KOPT-K1 (cell line): Measurements from ENCODE around the gene PPFIA3.
"Not testable (repeated sequence)": the region's sequence is repeated elsewhere in the genome, so short reads cannot be mapped to it uniquely, and the experiment has no call there.

Experiments
- H3K27ac ChIP-seq: fragments of 200-600 bp; sonication (generic); 2 replicates; pipeline ENCODE4 v1.5.1; 2016; ENCODE audit warnings: antibody characterized with exemption, mild to moderate bottlenecking, low read depth, low read length; ENCODE audit not compliant: poor library complexity, severe bottlenecking
- H3K36me3 ChIP-seq: fragments of 200-600 bp; sonication (generic); 2 replicates; pipeline ENCODE4 v1.5.1; 2017; ENCODE audit warnings: antibody characterized with exemption, mild to moderate bottlenecking, low read length, moderate library complexity; ENCODE audit not compliant: insufficient read depth
- H3K9me3 ChIP-seq: fragments of 200-600 bp; sonication (generic); 2 replicates; pipeline ENCODE4 v1.5.1; 2017; ENCODE audit warnings: antibody characterized with exemption, low read length, mild to moderate bottlenecking; ENCODE audit not compliant: insufficient read depth, poor library complexity, severe bottlenecking

The PPFIA3 gene

DNA sequence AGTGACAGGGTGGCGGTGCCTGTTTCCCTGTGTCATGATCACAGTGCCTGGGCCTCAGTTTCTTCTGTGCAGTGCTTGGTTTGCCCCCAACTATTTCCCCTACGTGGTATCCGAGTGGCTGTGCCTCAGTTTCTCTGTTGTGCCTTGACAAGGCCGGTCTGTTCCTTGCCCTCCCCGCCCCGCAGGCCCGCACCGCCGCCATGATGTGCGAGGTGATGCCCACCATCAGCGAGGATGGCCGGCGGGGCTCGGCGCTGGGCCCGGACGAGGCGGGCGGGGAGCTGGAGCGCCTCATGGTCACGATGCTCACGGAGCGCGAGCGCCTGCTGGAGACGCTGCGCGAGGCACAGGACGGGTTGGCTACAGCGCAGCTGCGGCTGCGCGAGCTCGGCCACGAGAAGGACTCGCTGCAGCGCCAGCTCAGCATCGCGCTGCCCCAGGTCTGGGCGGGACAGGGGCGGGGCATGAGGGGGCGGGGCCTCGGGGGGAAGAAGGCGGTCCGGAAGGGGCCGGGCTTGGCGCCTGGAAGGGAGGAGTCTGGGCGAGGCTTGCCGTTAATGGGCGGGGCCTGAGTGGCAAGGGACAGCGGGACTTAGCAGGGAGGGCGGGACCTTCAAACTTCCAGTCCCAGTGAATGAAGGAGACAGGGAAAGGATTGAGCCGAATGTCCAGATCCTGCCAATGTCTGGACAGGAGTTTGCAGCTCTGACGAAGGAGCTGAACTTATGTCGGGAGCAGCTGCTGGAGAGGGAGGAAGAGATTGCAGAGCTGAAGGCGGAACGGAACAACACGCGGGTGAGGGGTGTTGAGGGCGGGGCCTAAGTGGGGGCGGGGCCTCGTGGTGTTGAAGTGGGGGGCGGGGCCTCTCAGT, 8.6 kb downstream of the PPFIA3 start:
- H3K36me3 ChIP-seq: no peaks in the 10 kb centered on the region
- H3K27ac ChIP-seq: peak overlapping the region; percentile 59
- H3K9me3 ChIP-seq: no peaks in the 10 kb centered on the region

DNA sequence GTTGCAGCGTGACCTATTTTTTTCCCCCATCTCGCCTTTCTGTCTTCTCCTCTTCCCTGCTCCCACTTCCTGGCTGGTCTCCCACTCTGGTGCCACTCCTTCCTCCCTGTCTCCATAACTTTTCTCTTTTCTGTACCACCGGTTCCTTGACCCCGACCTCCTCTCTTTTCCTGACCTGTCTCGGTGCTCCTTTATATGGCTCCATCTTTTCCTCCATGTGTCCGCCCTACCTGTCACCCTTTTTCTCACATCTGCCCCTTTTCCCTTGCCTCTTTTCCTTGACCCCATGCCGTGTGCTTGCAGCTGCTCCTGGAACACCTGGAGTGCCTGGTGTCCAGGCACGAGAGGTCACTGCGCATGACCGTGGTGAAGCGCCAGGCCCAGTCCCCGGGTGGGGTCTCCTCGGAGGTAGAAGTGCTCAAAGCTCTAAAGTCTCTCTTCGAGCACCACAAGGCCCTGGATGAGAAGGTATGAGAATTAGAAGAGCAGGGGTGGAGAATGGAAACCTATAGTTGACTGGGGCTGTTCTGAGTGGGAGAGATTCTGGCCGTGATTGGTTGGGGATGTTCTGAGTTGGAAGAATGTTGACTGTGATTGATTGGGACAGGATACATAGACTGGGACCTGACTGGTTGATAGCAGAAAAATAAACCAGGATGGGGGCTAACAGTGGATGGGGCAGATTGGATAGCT, 9.3 kb downstream of the PPFIA3 start:
- Histone ChIP-seq H3K9me3 (no peaks in the 10 kb centered on the region), H3K27ac (peak overlapping the region; percentile 59), H3K36me3 (no peaks in the 10 kb centered on the region)

DNA sequence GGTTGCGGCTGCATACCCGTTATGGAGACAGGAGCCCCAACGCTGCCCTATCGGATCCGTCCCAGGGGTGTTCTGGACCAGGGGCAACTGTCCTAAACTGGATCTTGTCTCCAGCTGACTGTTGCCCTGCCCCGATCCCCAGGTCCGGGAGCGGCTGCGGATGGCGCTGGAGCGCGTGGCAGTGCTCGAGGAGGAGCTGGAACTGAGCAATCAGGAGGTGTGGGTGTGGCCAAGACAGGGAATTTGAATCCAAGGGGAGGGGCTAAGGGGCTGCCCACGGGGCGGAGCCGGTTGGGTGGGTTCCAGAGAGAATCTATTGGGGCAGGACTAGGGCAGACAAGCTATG, 9.9 kb downstream of the PPFIA3 start:
- H3K36me3 ChIP-seq: no peaks in the 10 kb centered on the region
- no peaks in the 10 kb centered on the region for H3K9me3 ChIP-seq
- H3K27ac ChIP-seq: no peak overlapping the region

DNA sequence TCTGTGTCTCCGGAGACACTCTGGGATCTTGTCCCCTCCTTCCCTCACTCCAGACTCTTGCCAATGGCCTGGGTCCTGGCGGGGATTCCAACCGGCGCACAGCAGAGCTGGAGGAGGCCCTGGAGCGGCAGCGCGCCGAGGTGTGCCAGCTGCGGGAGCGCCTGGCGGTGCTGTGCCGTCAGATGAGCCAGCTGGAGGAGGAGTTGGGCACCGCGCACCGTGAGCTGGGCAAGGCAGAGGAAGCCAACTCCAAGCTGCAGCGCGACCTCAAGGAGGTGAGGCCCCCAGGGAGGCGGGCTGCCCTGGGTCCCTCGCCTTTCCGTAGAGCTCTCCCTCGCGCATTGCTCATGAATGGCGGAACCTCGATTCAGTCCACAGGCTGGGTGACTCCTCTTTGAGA, 11.0 kb downstream of the PPFIA3 start:
- Histone ChIP-seq H3K9me3 (no peaks in the 10 kb centered on the region), H3K27ac (no peak overlapping the region), H3K36me3 (no peaks in the 10 kb centered on the region)

DNA sequence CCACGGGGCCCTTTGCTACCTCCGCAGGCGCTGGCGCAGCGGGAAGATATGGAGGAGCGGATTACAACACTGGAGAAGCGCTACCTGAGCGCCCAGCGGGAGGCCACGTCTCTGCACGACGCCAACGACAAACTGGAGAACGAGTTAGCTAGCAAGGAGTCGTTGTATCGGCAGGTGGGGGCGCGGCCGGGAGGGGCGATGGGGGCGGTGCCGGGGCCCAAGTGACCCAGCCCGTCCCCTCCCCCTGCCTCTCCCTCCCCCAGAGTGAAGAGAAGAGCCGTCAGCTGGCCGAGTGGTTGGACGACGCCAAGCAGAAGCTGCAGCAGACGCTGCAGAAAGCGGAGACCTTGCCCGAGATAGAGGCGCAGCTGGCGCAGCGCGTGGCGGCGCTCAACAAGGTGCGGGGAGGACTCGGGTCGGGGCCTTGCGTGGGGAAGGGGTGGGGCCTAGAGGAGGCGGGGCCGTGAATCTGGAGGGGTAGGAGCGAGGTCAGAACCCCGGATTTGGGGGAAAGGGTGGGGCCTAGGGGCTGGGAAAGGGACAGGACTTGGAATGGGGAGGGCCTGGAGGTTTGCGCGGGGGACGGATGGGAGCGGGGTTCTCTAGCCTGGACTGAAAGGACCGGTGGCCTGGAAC, 13.7 kb downstream of the PPFIA3 start:
- no peaks in the 10 kb centered on the region for H3K9me3 ChIP-seq
- H3K27ac ChIP-seq: no peak overlapping the region
- H3K36me3 ChIP-seq: no peaks in the 10 kb centered on the region

GRCh38 chr19:49133621-49134454, 14.5 kb downstream of the PPFIA3 start:
- no peak overlapping the region for H3K27ac ChIP-seq
- H3K9me3 ChIP-seq: no peaks in the 10 kb centered on the region
- no peaks in the 10 kb centered on the region for H3K36me3 ChIP-seq

GRCh38 chr19:49135686-49136085, 16.3 kb downstream of the PPFIA3 start:
- Histone ChIP-seq H3K27ac (no peak overlapping the region), H3K36me3 (no peaks in the 10 kb centered on the region), H3K9me3 (no peaks in the 10 kb centered on the region)

GRCh38 chr19:49136771-49137171, 17.4 kb downstream of the PPFIA3 start:
- no peak overlapping the region for H3K27ac ChIP-seq
- no peaks in the 10 kb centered on the region for H3K36me3 ChIP-seq
- no peaks in the 10 kb centered on the region for H3K9me3 ChIP-seq

DNA sequence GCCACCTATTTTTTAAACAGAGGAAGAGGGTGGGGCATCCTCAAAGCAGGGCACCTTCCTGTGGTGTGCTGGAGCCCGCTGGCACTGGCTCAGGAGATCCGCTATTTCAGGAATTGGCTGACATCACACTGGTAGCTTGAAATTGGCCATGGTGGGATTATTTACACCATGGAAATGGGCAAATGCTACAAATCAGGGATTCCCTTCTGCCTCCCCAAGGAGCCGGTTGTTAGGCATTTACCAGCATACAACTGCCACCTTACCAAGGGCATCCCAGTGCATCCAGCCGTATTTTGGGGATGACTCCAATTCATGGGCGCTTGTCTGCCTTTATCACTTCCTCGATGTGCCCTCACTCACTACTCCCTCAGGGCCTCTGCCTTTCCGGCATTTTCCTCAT, 21.6 kb downstream of the PPFIA3 start:
- no peak overlapping the region for H3K27ac ChIP-seq
- H3K9me3 ChIP-seq: no peaks in the 10 kb centered on the region

DNA sequence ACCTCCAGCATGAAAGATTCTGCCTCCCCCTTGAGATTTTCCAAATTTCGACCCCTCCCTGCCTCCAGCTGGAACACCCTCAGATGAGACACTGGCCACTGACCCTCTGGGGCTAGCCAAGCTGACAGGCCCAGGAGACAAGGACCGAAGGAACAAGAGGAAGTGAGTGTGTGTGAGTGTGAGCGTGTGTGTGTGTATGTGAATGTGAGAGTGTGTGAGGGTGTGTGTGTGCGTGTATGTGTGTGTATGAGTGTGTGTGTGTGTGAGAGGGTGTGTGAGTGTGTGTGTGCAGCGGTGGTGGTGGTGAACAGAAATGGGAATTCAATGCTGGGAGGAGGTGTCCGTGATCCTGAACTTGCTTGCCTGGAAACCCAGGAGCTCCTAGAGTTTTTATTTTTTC, 22.0 kb downstream of the PPFIA3 start:
- H3K9me3 ChIP-seq: no peaks in the 10 kb centered on the region
- H3K36me3 ChIP-seq: no peaks in the 10 kb centered on the region
- no peak overlapping the region for H3K27ac ChIP-seq

More for the DNA sequence above, 21.6 kb downstream of the PPFIA3 start:
- no peaks in the 10 kb centered on the region for H3K36me3 ChIP-seq

DNA sequence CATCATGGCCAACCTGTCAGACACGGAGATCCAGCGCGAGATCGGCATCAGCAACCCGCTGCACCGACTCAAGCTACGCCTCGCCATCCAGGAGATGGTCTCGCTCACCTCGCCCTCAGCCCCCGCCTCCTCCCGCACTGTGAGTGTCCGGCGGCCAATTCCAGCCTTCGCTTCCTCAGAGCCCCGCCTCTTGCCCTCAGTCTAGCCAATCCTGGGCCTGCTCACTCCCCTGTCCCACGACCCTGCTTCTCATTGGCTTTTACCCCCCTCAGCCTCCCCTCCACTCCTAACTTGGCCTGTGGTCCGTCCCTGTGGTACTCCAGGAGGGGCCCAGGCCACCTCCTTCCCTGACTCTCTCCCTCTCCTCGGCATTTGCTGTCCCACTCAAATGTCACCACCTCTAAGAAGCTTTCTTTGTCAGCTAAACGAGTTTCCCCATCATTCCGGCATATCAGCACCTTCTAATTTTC, 23.6 kb downstream of the PPFIA3 start:
- Histone ChIP-seq H3K36me3 (no peaks in the 10 kb centered on the region), H3K9me3 (no peaks in the 10 kb centered on the region), H3K27ac (no peak overlapping the region)

GRCh38 chr19:49145573-49146407, 26.4 kb downstream of the PPFIA3 start:
- Histone ChIP-seq H3K36me3 (no peaks in the 10 kb centered on the region), H3K27ac (peak overlapping the region; percentile 39), H3K9me3 (no peaks in the 10 kb centered on the region)

GRCh38 chr19:49146408-49146770, 27.0 kb downstream of the PPFIA3 start:
- H3K27ac ChIP-seq, H3K9me3 ChIP-seq: not testable (repeated sequence)

DNA sequence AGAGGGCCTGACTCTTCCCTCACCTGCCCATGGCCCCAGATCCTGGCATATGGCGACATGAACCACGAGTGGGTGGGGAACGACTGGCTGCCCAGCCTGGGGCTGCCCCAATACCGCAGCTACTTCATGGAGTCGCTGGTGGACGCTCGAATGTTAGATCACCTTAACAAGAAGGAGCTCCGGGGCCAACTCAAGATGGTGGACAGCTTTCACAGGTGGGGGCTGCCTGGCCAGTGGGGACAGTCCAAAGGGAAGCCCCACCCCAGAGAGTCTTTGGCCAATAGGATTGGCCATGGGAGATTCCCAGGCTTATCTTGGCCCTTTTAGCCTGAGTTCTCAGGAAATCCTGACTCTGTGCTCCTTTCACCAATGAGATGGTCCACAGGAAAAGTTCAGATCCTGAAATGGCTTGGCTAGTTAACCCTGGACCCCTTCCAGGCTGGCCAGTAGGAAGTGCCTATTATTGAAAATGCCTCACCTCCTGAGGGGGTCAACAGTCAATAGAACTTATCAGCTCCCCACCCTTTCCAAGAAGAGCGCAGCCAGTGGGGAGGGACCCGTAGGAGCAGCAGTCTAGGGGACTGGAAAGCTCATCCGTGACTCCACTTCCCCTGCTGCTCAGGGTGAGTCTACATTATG, 28.8 kb downstream of the PPFIA3 start:
- Histone ChIP-seq H3K27ac (no peak overlapping the region), H3K9me3 (no peaks in the 10 kb centered on the region)

More at GRCh38 chr19:49146408-49146770, 27.0 kb downstream of the PPFIA3 start:
- H3K36me3 ChIP-seq: not testable (repeated sequence)

More for the DNA sequence above, 28.8 kb downstream of the PPFIA3 start:
- H3K36me3 ChIP-seq: no peaks in the 10 kb centered on the region
